Left lung (tissue), 10 donors: Measurements from ENCODE around the gene TBC1D19. TPM values are rescaled to one million over a fixed set of nuclear protein-coding genes. Genes with fewer than 3 reads are reported as not detected.

Experiments used
- ATAC-seq: fragments of 200-7000 bp; cut with Tn5 transposase; one replicate; pipeline ENCODE4 v1.9.1; 2020; ENCODE audit warnings: moderate library complexity
- DNase-seq, 4 donors: peaks; one replicate each; pipeline ENCODE4 v3.0.0-alpha.2; 2013 to 2020
- H3K27ac ChIP-seq, 2 donors: fragments of 200-600 bp; sonication (generic) in 1 of 2; one replicate each; pipeline versions ENCODE4 v1.5.0 to v1.8.0; 2020 to 2021
- H3K27me3 ChIP-seq, 2 donors: fragments of 200-600 bp; sonication (generic) in 1 of 2; one replicate each; pipeline versions ENCODE4 v1.5.0 to v1.8.0; 2020 to 2021
- H3K36me3 ChIP-seq, 2 donors: fragments of 200-600 bp; sonication (generic) in 1 of 2; one replicate each; pipeline versions ENCODE4 v1.5.0 to v1.8.0; 2020 to 2021
- H3K4me1 ChIP-seq, 2 donors: fragments of 200-600 bp; one replicate each; pipeline ENCODE4 v1.8.0; 2021
- H3K4me3 ChIP-seq, 2 donors: fragments of 200-600 bp; sonication (generic) in 1 of 2; one replicate each; pipeline versions ENCODE4 v1.5.0 to v1.8.0; 2020 to 2021; ENCODE audit warnings: mild to moderate bottlenecking in 1 of 2
- H3K9me3 ChIP-seq, 2 donors: fragments of 200-600 bp; sonication (generic) in 1 of 2; one replicate each; pipeline versions ENCODE4 v1.5.0 to v1.8.0; 2020 to 2021
- CTCF ChIP-seq, 2 donors: fragments of 200-600 bp; sonication (generic) in 1 of 2; IDR thresholded peaks; one replicate each; pipeline versions ENCODE4 v1.5.0 to v1.8.0; 2021; ENCODE audit warnings: antibody characterized with exemption in 2 of 2
- intact Hi-C, 2 donors: fragments of 100-400 bp; cut with DNase I; formaldehyde crosslinking; loops; one replicate each; pipeline versions ENCODE4 v1.11.2 to v1.14.2; 2022
- polyA plus RNA-seq, 6 donors: library from polyadenylated mRNA; unstranded; fragments of 120-200 nt; gene quantifications; one replicate each; pipeline ENCODE4 v1.2.1, GENCODE V29; 2013; ENCODE audit not compliant: insufficient read length in 6 of 6
- total RNA-seq, 2 donors: library from RNA; stranded (reverse); fragmentation: NEBNext Ultra II Directional; extraction: Animal tissue kit (Norgen Biotek cat#: 25700); gene quantifications; one replicate each; pipeline ENCODE4 v1.2.1, GENCODE V29; 2021
- donor health status: DM: no; HTN: yes; CAD: no.
- donor health status: DM: no; HTN: no; CAD: no.

The TBC1D19 gene
- total and polyA plus RNA-seq, 8 donors, result 9.5 to 25.8 (median 17.8) TPM

GRCh38 chr4:26611372-26611771 lies 27.5 kb downstream of the TBC1D19 start:
- ATAC-seq (no peak), DNase-seq (no peak)
- H3K9me3 ChIP-seq, result no peaks in the 10 kb centered on the region
- intact Hi-C loops, result no loop called here
- no peak overlapping the region for H3K4me3 ChIP-seq
- no peaks in the 10 kb centered on the region for H3K27me3 ChIP-seq
- TF ChIP-seq CTCF (IDR thresholded peaks at IDR 0.05), result no peak
- peaks cover 0 to 5% of the 10 kb centered on the region in 2 donors for H3K4me1 ChIP-seq
- H3K36me3 ChIP-seq, result no peaks in the 10 kb centered on the region
- no peak overlapping the region for H3K27ac ChIP-seq

- H3K4me3 ChIP-seq, result no peak overlapping the region
- no peak for TF ChIP-seq CTCF (IDR thresholded peaks at IDR 0.05)
- H3K36me3 ChIP-seq, result no peaks in the 10 kb centered on the region
- H3K27me3 ChIP-seq, result no peaks in the 10 kb centered on the region
- no peak overlapping the region for H3K27ac ChIP-seq
- no peak for DNase-seq
- ATAC-seq, result no peak
- peaks cover 0 to 5% of the 10 kb centered on the region in 2 donors for H3K4me1 ChIP-seq
- intact Hi-C loops, result no loop called here
- H3K9me3 ChIP-seq, result no peaks in the 10 kb centered on the region
These were observed 28.0 kb downstream of the TBC1D19 start for GRCh38 chr4:26611885-26612284.

GRCh38 chr4:26613237-26613636 lies 29.4 kb downstream of the TBC1D19 start:
- TF ChIP-seq CTCF (IDR thresholded peaks at IDR 0.05), result no peak
- intact Hi-C loops, result no loop called here
- H3K9me3 ChIP-seq, result no peaks in the 10 kb centered on the region

GRCh38 chr4:26613735-26614134 lies 29.9 kb downstream of the TBC1D19 start:
- Histone ChIP-seq H3K27me3 (no peaks in the 10 kb centered on the region), H3K27ac (no peak overlapping the region), H3K9me3 (no peaks in the 10 kb centered on the region), H3K4me3 (no peak overlapping the region), H3K4me1 (peaks cover 0 to 5% of the 10 kb centered on the region in 2 donors), H3K36me3 (no peaks in the 10 kb centered on the region)
- no peak for ATAC-seq
- TF ChIP-seq CTCF (IDR thresholded peaks at IDR 0.05), result no peak
- DNase-seq, result no peak
- intact Hi-C loops, result no loop called here

More at GRCh38 chr4:26613237-26613636, 29.4 kb downstream of the TBC1D19 start:
- Histone ChIP-seq H3K36me3 (no peaks in the 10 kb centered on the region), H3K4me1 (peaks cover 0 to 5% of the 10 kb centered on the region in 2 donors), H3K27me3 (no peaks in the 10 kb centered on the region), H3K27ac (no peak overlapping the region), H3K4me3 (no peak overlapping the region)
- DNase-seq (no peak), ATAC-seq (no peak)

- H3K4me1 ChIP-seq, result peaks cover 0 to 4% of the 10 kb centered on the region in 2 donors
- TF ChIP-seq CTCF (IDR thresholded peaks at IDR 0.05), result no peak
- DNase-seq (no peak), ATAC-seq (no peak)
- no peak overlapping the region for H3K4me3 ChIP-seq
- no peaks in the 10 kb centered on the region for H3K9me3 ChIP-seq
- intact Hi-C loops, result no loop called here
- H3K27ac ChIP-seq, result no peak overlapping the region
- H3K36me3 ChIP-seq, result no peaks in the 10 kb centered on the region
- no peaks in the 10 kb centered on the region for H3K27me3 ChIP-seq
These were observed 35.9 kb downstream of the TBC1D19 start for GRCh38 chr4:26619784-26620183.
